HEK293 (cell line): ENCODE measurements around the gene ST6GALNAC6.

Experiments
- CTCF ChIA-PET: fragments of 350-600 bp; formaldehyde crosslinking; extraction: SDS; loops from one replicate; lab custom pipeline; 2021; ENCODE audit warnings: antibody characterized with exemption; lab: Yijun Ruan, JAX
- POLR2A ChIA-PET: fragments of 300-600 bp; formaldehyde crosslinking; extraction: SDS; loops from one replicate; lab custom pipeline; 2020; ENCODE audit warnings: antibody characterized with exemption, inconsistent platforms; lab: Yijun Ruan, JAX
- H3K27ac ChIP-seq: fragments of 200-500 bp; sonication (Bioruptor generic); 2 replicates; pipeline ENCODE4 v1.5.1; 2014; ENCODE audit warnings: low read depth, low read length, control low read depth, inconsistent platforms; ENCODE audit errors: extremely low read depth
- H3K36me3 ChIP-seq, 2 experiments: fragments of 200-500 bp in 1 of 2; sonication (Bioruptor generic) in 1 of 2; 1 replicate in 1 of 2; 2 replicates in 1 of 2; pipeline ENCODE4 v1.5.1; 2014 to 2017; ENCODE audit warnings: inconsistent platforms in 2 of 2, low read length in 2 of 2; ENCODE audit not compliant: control insufficient read depth in 2 of 2, insufficient read depth in 1 of 2
- H3K4me1 ChIP-seq: fragments of 200-500 bp; sonication (Bioruptor generic); 2 replicates; pipeline ENCODE4 v1.5.1; 2014; ENCODE audit warnings: mild to moderate bottlenecking, low read length, inconsistent platforms; ENCODE audit not compliant: control insufficient read depth, insufficient read depth
- H3K4me3 ChIP-seq: 2 replicates; pipeline ENCODE4 v1.5.1; 2011; ENCODE audit warnings: low read depth, mild to moderate bottlenecking, control low read depth, low read length, moderate library complexity
- H3K9me3 ChIP-seq: fragments of 200-500 bp; sonication (Bioruptor generic); 2 replicates; pipeline ENCODE4 v1.5.1; 2014; ENCODE audit warnings: low read depth, low read length, inconsistent platforms; ENCODE audit not compliant: control insufficient read depth, insufficient read depth
- CTCF ChIP-seq: fragments of 450-650 bp; formaldehyde crosslinking; IDR thresholded peaks from 2 replicates; pipeline ENCODE4 v1.5.1; 2016; ENCODE audit warnings: missing biosample characterization, missing genetic modification characterization
- KLF10 ChIP-seq: fragments of 450-650 bp; IDR thresholded peaks from 2 replicates; pipeline ENCODE4 v1.5.1; 2018; ENCODE audit warnings: missing biosample characterization, mild to moderate bottlenecking, missing genetic modification characterization
- KLF7 ChIP-seq: fragments of 450-650 bp; formaldehyde crosslinking; IDR thresholded peaks from 2 replicates; pipeline ENCODE4 v1.5.1; 2016; ENCODE audit warnings: missing biosample characterization, missing genetic modification characterization, borderline replicate concordance
- PRDM1 ChIP-seq: fragments of 450-650 bp; formaldehyde crosslinking; IDR thresholded peaks from 2 replicates; pipeline ENCODE4; 2016; ENCODE audit warnings: missing biosample characterization, missing genetic modification characterization
- REPIN1 ChIP-seq: fragments of 450-650 bp; formaldehyde crosslinking; IDR thresholded peaks from 2 replicates; pipeline ENCODE4 v1.5.1; 2017; ENCODE audit warnings: missing biosample characterization, missing genetic modification characterization, low read depth
- SETDB1 ChIP-seq: IDR thresholded peaks from one replicate; pipeline ENCODE4 v1.6.1; 2017; ENCODE audit warnings: mild to moderate bottlenecking, low read length, moderate library complexity, mixed read lengths; ENCODE audit not compliant: insufficient read length
- TRIM28 ChIP-seq: IDR thresholded peaks from 2 replicates; pipeline ENCODE4 v1.6.1; 2011; ENCODE audit warnings: low read length, control low read depth, borderline replicate concordance
- ZBTB26 ChIP-seq: fragments of 450-650 bp; formaldehyde crosslinking; optimal IDR thresholded peaks from 2 replicates; pipeline ENCODE3; 2016; ENCODE audit warnings: missing biosample characterization, mild to moderate bottlenecking, missing genetic modification characterization
- ZNF140 ChIP-seq: fragments of 450-650 bp; formaldehyde crosslinking; IDR thresholded peaks from 2 replicates; pipeline ENCODE4 v1.5.1; 2016; ENCODE audit warnings: missing biosample characterization, missing genetic modification characterization
- ZNF148 ChIP-seq: fragments of 450-650 bp; formaldehyde crosslinking; IDR thresholded peaks from 2 replicates; pipeline ENCODE4 v1.5.0; 2017; ENCODE audit warnings: missing biosample characterization, missing genetic modification characterization, borderline replicate concordance
- ZNF175 ChIP-seq: fragments of 450-650 bp; formaldehyde crosslinking; IDR thresholded peaks from 2 replicates; pipeline ENCODE4 v1.5.1; 2016; ENCODE audit warnings: missing biosample characterization, missing genetic modification characterization
- ZNF214 ChIP-seq: fragments of 450-650 bp; formaldehyde crosslinking; IDR thresholded peaks from 2 replicates; pipeline ENCODE4 v1.5.1; 2017; ENCODE audit warnings: missing biosample characterization, mild to moderate bottlenecking, missing genetic modification characterization, borderline replicate concordance
- ZNF561 ChIP-seq: fragments of 450-650 bp; IDR thresholded peaks from 2 replicates; pipeline ENCODE4 v1.5.1; 2018; ENCODE audit warnings: missing biosample characterization, missing genetic modification characterization, borderline replicate concordance
- ZNF600 ChIP-seq: fragments of 450-650 bp; formaldehyde crosslinking; IDR thresholded peaks from 2 replicates; pipeline ENCODE4 v1.5.1; 2016; ENCODE audit warnings: missing biosample characterization, missing genetic modification characterization
- ZNF621 ChIP-seq: fragments of 450-650 bp; formaldehyde crosslinking; IDR thresholded peaks from 2 replicates; pipeline ENCODE4 v1.5.1; 2017; ENCODE audit warnings: missing biosample characterization, missing genetic modification characterization
- ZNF654 ChIP-seq: fragments of 450-650 bp; formaldehyde crosslinking; IDR thresholded peaks from 2 replicates; pipeline ENCODE4 v1.5.1; 2016; ENCODE audit warnings: low read depth, missing biosample characterization, missing genetic modification characterization
- ZSCAN30 ChIP-seq: fragments of 450-650 bp; IDR thresholded peaks from 2 replicates; pipeline ENCODE4 v1.5.1; 2018; ENCODE audit warnings: missing biosample characterization, mild to moderate bottlenecking, missing genetic modification characterization, moderate library complexity
- TF ChIP-seq, protein P1 (sequence below): fragments of 450-650 bp; formaldehyde crosslinking; IDR thresholded peaks from 2 replicates; pipeline ENCODE4 v1.5.1; 2017; ENCODE audit warnings: missing biosample characterization, mild to moderate bottlenecking, missing genetic modification characterization, moderate library complexity

ST6GALNAC6 gene

DNA sequence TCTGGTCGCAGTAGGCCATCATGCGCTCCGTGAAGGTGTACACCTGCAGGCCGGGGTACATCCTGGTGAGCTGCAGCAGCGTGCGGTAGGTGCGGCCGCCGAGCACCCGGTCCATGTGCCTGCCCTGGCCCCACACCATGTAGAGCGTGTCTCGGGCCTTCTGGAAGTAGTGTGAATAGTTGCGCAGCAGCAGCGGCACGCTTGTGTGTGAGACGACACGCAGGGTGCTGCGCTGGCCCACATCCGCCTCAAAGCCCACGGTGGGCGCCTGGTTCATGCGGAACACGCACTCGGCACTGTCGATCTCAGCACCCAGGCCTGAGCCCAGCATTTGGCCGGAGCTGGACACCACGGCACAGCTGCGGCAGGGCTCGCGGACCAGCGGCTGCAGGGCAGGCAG, 12.9 kb upstream of the ST6GALNAC6 start (continued):
- TF ChIP-seq ZNF621 (no peak), REPIN1 (tag by site-specific recombination) (no peak), ZSCAN30 (tag by site-specific recombination) (no peak), ZNF600 (tag by site-specific recombination) (no peak), SETDB1 (no peak), ZBTB26 (tag by site-specific recombination) (no peak), PRDM1 (tag by site-specific recombination) (no peak), ZNF214 (no peak)

DNA sequence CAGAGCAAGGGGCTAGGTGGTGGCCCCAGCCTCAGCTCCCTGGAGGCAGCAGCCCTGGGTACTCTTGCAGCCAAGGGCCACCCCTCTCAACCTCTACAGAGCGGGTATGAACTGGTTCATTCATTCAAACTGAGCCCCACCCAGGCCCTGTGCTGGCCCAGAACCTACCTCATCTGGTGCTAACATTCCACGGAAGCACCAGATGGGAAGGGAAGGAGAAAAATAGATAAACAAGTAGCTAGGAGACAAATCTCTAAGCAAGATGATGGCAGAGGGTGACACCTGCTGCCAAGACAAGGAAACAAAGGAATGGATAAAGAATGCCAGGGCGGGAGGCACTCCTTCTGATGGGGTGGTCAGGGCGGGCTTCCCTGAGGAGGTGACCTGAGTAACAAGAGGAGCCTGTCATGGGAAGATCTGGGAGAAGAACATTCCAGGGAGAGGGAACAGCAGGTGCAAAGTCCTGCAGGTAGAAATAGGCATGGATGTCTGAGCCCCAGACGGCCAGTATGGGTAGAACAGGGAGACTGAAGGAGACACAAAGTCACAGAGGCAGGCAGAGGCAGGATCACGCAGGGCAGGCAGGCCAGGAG, 11.3 kb upstream of the ST6GALNAC6 start:
- H3K4me3 ChIP-seq, result no peak overlapping the region
- peak; percentile 22; the same call in 1 of the 2 replicates for TF ChIP-seq CTCF (tag by site-specific recombination)
- peak; percentile 56 for TF ChIP-seq ZNF654 (tag by site-specific recombination)
- no peak for TF ChIP-seq ZNF140 (tag by site-specific recombination)
- H3K36me3 ChIP-seq, result peaks cover 0 to 31% of the 10 kb centered on the region in 2 experiments; a peak in 2 of 3 replicates
- POLR2A ChIA-PET, result interaction anchor here (0.8 kb wide), 1 partner anchor 11 kb away, joined by 3 read pairs; no protein-coding TSS in a partner anchor
- no peaks in the 10 kb centered on the region for H3K9me3 ChIP-seq
- CTCF ChIA-PET, result interaction anchor here (0.7 to 1.6 kb wide), 6 partner anchors 9 to 176 kb away, joined by 4 to 9 read pairs (median 6); partner anchors contain the start of gene TOR2A
- H3K4me1 ChIP-seq, result no peaks in the 10 kb centered on the region
- H3K27ac ChIP-seq, result no peak overlapping the region

DNA sequence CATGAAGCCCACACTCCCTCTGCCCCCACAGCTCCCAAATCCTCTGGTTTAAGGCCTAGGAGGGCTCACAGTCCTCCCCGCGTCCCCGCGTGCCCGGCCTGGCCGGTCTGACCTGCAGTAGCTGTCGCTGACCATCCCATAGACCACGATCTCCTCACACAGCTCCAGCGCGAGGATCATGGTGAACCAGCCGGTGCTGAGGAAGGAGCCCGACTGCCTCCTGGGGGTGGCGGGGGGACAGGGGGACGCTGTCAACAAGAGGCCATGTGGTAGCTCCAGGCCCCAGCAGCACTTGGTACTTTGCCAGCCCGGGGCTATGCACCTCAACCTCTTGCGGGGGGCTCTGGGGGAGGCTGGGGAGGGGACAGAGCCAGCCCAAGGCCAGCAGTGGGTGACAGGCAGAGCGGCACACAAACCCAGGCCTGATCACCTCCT, 10.5 kb upstream of the ST6GALNAC6 start:
- no peak for TF ChIP-seq KLF7 (tag by site-specific recombination)
- TF ChIP-seq TRIM28, result no peak
- no peak for TF ChIP-seq ZNF148 (tag by site-specific recombination)
- TF ChIP-seq, protein P1, sequence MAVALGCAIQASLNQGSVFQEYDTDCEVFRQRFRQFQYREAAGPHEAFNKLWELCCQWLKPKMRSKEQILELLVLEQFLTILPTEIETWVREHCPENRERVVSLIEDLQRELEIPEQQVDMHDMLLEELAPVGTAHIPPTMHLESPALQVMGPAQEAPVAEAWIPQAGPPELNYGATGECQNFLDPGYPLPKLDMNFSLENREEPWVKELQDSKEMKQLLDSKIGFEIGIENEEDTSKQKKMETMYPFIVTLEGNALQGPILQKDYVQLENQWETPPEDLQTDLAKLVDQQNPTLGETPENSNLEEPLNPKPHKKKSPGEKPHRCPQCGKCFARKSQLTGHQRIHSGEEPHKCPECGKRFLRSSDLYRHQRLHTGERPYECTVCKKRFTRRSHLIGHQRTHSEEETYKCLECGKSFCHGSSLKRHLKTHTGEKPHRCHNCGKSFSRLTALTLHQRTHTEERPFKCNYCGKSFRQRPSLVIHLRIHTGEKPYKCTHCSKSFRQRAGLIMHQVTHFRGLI, result no peak
- TF ChIP-seq ZNF175 (tag by site-specific recombination), result no peak
- TF ChIP-seq ZNF561 (tag by site-specific recombination), result no peak
- TF ChIP-seq KLF10 (tag by site-specific recombination), result no peak
- CTCF ChIA-PET, result interaction anchor here (1.2 to 1.6 kb wide), 5 partner anchors 10 to 175 kb away, joined by 4 to 9 read pairs (median 7); partner anchors contain the start of gene TOR2A

More for the DNA sequence above, 10.5 kb upstream of the ST6GALNAC6 start:
- no peak overlapping the region for H3K4me3 ChIP-seq
- POLR2A ChIA-PET, result interaction anchor here (0.5 to 0.8 kb wide), 2 partner anchors 9 to 12 kb away, joined by 3 to 4 read pairs; no protein-coding TSS in a partner anchor
- no peak overlapping the region for H3K27ac ChIP-seq
- H3K9me3 ChIP-seq, result no peaks in the 10 kb centered on the region
- no peaks in the 10 kb centered on the region for H3K4me1 ChIP-seq
- H3K36me3 ChIP-seq, result peaks cover 0 to 31% of the 10 kb centered on the region in 2 experiments; a peak in 2 of 3 replicates
